Right hindlimb (tissue), 1 donor: ENCODE data around the gene RNU4-1.
A peak's percentile ranks its signal among the peaks of the same experiment; 100 is the strongest.
"Not testable (repeated sequence)": the region's sequence is repeated elsewhere in the genome, so short reads cannot be mapped to it uniquely, and the experiment has no call there.

Experiments
- DNase-seq: peaks from one replicate; pipeline ENCODE4 v3.0.0-alpha.2; 2018

RNU4-1 gene

GRCh38 chr12:120257041-120257821, 35.8 kb downstream of the RNU4-1 start:
- DNase-seq: peak; percentile 79

GRCh38 chr12:120254809-120255208, 38.2 kb downstream of the RNU4-1 start:
- no peak for DNase-seq

DNA sequence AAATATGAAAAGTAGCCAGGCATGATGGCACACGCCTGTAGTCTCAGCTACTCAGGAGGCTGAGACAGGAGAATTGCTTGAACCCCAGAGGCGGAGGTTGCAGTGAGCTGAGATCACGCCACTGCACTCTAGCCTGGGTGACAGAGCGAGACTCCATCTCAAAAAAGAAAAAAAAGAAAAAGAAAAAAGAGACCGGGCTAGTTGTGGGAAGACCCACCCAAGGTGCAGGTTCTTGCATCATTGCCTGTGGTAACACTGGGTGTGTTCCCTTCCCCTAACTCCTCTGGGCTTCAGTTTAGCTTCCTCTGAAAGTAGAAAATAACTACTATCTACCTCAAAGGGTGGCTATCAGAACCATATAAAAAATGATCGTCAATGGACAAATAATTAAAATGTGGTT, 39.7 kb downstream of the RNU4-1 start:
- not testable (repeated sequence) for DNase-seq

DNA sequence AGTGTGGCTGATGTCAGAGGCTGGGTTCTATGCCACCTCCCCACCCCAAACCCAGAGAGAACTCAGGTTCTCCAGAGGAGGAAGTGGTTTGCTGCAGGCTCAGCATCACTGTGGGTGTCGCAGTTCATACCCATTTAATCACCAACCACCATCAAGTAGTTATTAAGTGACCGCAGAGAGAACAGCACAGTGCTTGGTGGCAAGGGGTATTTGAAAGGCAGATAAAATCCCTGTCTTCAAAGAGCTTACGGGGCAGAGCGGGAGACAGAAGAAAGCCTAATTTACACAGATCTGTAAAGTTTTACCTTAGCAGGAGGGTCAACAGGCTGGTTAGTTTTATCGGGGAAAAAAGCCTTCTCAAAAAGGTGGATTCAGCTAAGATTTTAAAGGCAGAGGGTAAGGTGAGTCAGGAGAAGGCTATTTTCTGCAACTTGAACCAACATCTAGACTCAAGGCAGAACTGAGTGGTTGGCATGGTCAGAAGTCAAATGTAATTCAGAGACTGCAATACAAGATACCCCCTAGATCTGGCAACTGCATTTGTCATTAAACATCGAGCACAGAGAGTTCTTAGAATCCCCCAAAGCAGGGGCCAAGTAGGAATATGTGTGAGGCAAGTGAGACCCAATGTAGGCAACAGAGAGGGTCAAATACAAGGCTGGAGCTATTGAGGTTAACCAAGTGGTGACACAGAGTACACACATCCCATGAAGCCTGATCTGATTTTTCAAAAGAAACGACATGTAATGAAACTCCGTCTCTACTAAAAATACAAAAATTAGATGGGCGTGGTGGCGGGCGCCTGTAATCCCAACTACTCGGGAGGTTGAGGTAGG, 40.7 kb downstream of the RNU4-1 start:
- DNase-seq: no peak

GRCh38 chr12:120251364-120252070, 41.5 kb downstream of the RNU4-1 start:
- not testable (repeated sequence) for DNase-seq

- peak; percentile 76 for DNase-seq
Observed at GRCh38 chr12:120249875-120250795, 42.9 kb downstream of the RNU4-1 start.

- DNase-seq: no peak
Observed at GRCh38 chr12:120249266-120249874, 43.7 kb downstream of the RNU4-1 start.

- no peak for DNase-seq
Observed at GRCh38 chr12:120247621-120248030, 45.4 kb downstream of the RNU4-1 start.

DNA sequence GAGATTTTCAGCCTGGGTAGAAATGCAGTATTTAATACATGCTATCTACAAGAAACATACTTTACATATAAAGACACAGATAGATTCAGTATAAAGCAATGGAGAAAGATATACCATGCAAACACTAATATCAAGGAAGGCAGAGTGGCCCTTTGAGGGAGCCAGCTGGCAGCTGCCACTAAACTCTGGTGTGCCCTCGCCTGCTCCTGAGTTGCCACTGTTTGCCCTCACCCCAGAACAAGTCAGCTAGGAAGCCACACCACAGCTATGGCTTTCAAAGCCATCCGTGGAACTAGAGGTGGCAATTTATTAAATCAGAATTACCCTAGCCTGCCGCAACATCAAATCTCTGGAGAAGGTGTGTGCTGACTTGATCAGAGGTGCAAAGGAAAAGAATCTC, 45.9 kb downstream of the RNU4-1 start:
- DNase-seq: no peak

GRCh38 chr12:120246705-120247104, 46.3 kb downstream of the RNU4-1 start:
- DNase-seq: not testable (repeated sequence)
